Measurements from ENCODE around the gene PGM5. TPM values are rescaled to one million over a fixed set of nuclear protein-coding genes. Genes with fewer than 3 reads are reported as not detected.
"Not testable (repeated sequence)": the region's sequence is repeated elsewhere in the genome, so short reads cannot be mapped to it uniquely, and the experiment has no call there.

PGM5 gene
- total RNA-seq, 1 experiment from 2014 or later, result 75.5 TPM

DNA sequence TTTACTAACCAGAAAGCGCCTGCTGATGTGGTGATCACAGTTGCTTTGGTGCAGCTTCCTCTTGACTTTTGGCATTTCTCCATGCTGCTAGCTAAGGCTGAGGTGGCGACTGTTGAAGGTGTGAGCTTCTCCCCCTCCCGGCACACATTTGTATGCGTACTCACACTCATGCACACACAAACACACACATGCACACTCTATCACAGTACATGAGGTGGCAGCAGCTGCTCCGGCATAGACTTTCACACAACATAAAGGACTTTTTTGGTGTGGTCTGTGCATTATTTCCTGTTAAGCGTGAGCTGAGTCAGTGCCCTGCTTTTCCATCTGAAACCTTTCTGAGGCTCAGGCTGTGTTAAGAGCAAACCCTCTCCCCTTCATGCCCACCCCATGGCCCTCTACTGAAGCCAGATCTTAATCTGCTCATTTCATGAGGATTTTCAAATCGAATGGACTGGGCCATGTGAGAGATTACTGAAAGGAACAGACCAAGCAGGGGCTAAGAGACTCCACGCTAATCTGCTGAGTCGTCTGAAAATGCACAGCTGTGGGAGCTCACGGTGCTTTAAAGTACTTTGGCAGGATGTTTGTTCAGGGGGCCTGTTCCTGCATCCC is 10.6 kb downstream of the PGM5 start:
- BruUV-seq (replicated peaks); H3K36me3 ChIP-seq (ENCODE audit: low read depth, low read length); H3F3A ChIP-seq (ENCODE audit: low read length, unreplicated experiment); POLR2A ChIA-PET (ENCODE audit: unreplicated experiment); H3K9me2 ChIP-seq (replicated peaks; ENCODE audit: low read length); H3K79me2 ChIP-seq (ENCODE audit: low read length); H3K4me3 ChIP-seq (ENCODE audit: low read length); CTCF ChIA-PET; H3K4me1 ChIP-seq (ENCODE audit: insufficient read depth, low read length); H2AFZ ChIP-seq (ENCODE audit: low read length); H3K9me3 ChIP-seq (ENCODE audit: low read length); H3K27ac ChIP-seq (ENCODE audit: low read length); H3K27me3 ChIP-seq (ENCODE audit: low read length); H4K20me1 ChIP-seq (ENCODE audit: low read length); H3K9ac ChIP-seq (ENCODE audit: low read length); intact Hi-C loops (cut with micrococcal nuclease): not testable (repeated sequence)
- DNase-seq (peak; percentile 5), ATAC-seq (peak; percentile 57)
- 0 out of 2 replicates have a peak overlapping the region, but pooled peaks have one; percentile 28 for H3K4me2 ChIP-seq (ENCODE audit: low read length)

GRCh38 chr9:68375789-68376188 is 19.4 kb downstream of the PGM5 start:
- CTCF ChIA-PET, result not testable (repeated sequence)

DNA sequence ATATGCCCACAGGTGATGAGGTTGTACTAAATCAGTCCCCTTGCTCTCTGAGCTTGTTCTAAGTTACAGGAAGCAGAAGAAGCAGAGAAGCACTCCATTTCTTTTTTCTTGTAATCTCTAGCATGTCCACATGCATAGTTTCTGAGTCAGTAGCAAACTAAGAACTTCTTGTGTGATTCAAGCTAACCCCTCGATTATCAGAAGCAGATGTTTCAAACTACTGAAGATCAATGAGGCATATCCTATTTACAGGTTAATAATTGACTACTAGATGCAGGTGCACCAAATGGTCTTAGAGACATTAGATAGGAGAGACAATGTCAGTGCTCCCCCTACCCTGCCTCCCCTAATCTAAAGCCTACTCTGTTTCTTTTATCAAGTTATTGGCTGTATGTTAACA is 21.3 kb downstream of the PGM5 start:
- H3K9ac ChIP-seq (ENCODE audit: low read length); H3K27ac ChIP-seq (ENCODE audit: low read length); H3K4me1 ChIP-seq (ENCODE audit: insufficient read depth, low read length); H3K9me3 ChIP-seq (ENCODE audit: low read length); H3K36me3 ChIP-seq (ENCODE audit: low read depth, low read length); BruUV-seq (replicated peaks); H3K27me3 ChIP-seq (ENCODE audit: low read length); intact Hi-C loops (cut with micrococcal nuclease); POLR2A ChIA-PET (ENCODE audit: unreplicated experiment); H3K4me2 ChIP-seq (ENCODE audit: low read length); H2AFZ ChIP-seq (ENCODE audit: low read length); H3K79me2 ChIP-seq (ENCODE audit: low read length); H3F3A ChIP-seq (ENCODE audit: low read length, unreplicated experiment); H3K9me2 ChIP-seq (replicated peaks; ENCODE audit: low read length); H4K20me1 ChIP-seq (ENCODE audit: low read length); H3K4me3 ChIP-seq (ENCODE audit: low read length); CTCF ChIA-PET: not testable (repeated sequence)
- peak; percentile 49; the same call in 1 of the 2 replicates for ATAC-seq
- DNase-seq, result peak; percentile 25

More at GRCh38 chr9:68375789-68376188, 19.4 kb downstream of the PGM5 start:
- H4K20me1 ChIP-seq (ENCODE audit: low read length); intact Hi-C loops (cut with micrococcal nuclease); H3K9me3 ChIP-seq (ENCODE audit: low read length); H3K9ac ChIP-seq (ENCODE audit: low read length); H3K27ac ChIP-seq (ENCODE audit: low read length); BruUV-seq (replicated peaks); H3F3A ChIP-seq (ENCODE audit: low read length, unreplicated experiment); ATAC-seq; H3K4me3 ChIP-seq (ENCODE audit: low read length); H3K79me2 ChIP-seq (ENCODE audit: low read length); H3K4me1 ChIP-seq (ENCODE audit: insufficient read depth, low read length); H3K27me3 ChIP-seq (ENCODE audit: low read length); DNase-seq; H2AFZ ChIP-seq (ENCODE audit: low read length); POLR2A ChIA-PET (ENCODE audit: unreplicated experiment); H3K9me2 ChIP-seq (replicated peaks; ENCODE audit: low read length); H3K4me2 ChIP-seq (ENCODE audit: low read length); H3K36me3 ChIP-seq (ENCODE audit: low read depth, low read length): not testable (repeated sequence)

- H3K79me2 ChIP-seq (ENCODE audit: low read length); ATAC-seq; H3F3A ChIP-seq (ENCODE audit: low read length, unreplicated experiment); H4K20me1 ChIP-seq (ENCODE audit: low read length); BruUV-seq (replicated peaks); H3K27me3 ChIP-seq (ENCODE audit: low read length); H3K9ac ChIP-seq (ENCODE audit: low read length); H3K27ac ChIP-seq (ENCODE audit: low read length); H2AFZ ChIP-seq (ENCODE audit: low read length); H3K9me3 ChIP-seq (ENCODE audit: low read length); H3K9me2 ChIP-seq (replicated peaks; ENCODE audit: low read length); CTCF ChIA-PET; H3K4me2 ChIP-seq (ENCODE audit: low read length); H3K4me1 ChIP-seq (ENCODE audit: insufficient read depth, low read length); POLR2A ChIA-PET (ENCODE audit: unreplicated experiment); H3K4me3 ChIP-seq (ENCODE audit: low read length); intact Hi-C loops (cut with micrococcal nuclease): not testable (repeated sequence)
- DNase-seq, result peak; percentile 2
- H3K36me3 ChIP-seq (ENCODE audit: low read depth, low read length), result peaks cover 11% of the 10 kb centered on the region
These were observed 27.5 kb downstream of the PGM5 start for GRCh38 chr9:68383894-68384293.

GRCh38 chr9:68389558-68389957 is 33.1 kb downstream of the PGM5 start:
- H3K27me3 ChIP-seq (ENCODE audit: low read length); H4K20me1 ChIP-seq (ENCODE audit: low read length); H3K9ac ChIP-seq (ENCODE audit: low read length); POLR2A ChIA-PET (ENCODE audit: unreplicated experiment); H3K9me3 ChIP-seq (ENCODE audit: low read length); H3K4me1 ChIP-seq (ENCODE audit: insufficient read depth, low read length); H3F3A ChIP-seq (ENCODE audit: low read length, unreplicated experiment); H3K9me2 ChIP-seq (replicated peaks; ENCODE audit: low read length); H2AFZ ChIP-seq (ENCODE audit: low read length); H3K79me2 ChIP-seq (ENCODE audit: low read length); intact Hi-C loops (cut with micrococcal nuclease); CTCF ChIA-PET; BruUV-seq (replicated peaks): not testable (repeated sequence)
- Histone ChIP-seq H3K27ac (ENCODE audit: low read length) (peak overlapping the region; percentile 58), H3K36me3 (ENCODE audit: low read depth, low read length) (peaks cover 16% of the 10 kb centered on the region), H3K4me2 (ENCODE audit: low read length) (peak overlapping the region; percentile 68), H3K4me3 (ENCODE audit: low read length) (peak overlapping the region; percentile 37; the same call in 1 of the 2 replicates)
- DNase-seq (peak; percentile 68), ATAC-seq (peak; percentile 54)

- H4K20me1 ChIP-seq (ENCODE audit: low read length); H3K27me3 ChIP-seq (ENCODE audit: low read length); H3K79me2 ChIP-seq (ENCODE audit: low read length); H3K9ac ChIP-seq (ENCODE audit: low read length); H3K4me3 ChIP-seq (ENCODE audit: low read length); H3K9me2 ChIP-seq (replicated peaks; ENCODE audit: low read length); H3K9me3 ChIP-seq (ENCODE audit: low read length); POLR2A ChIA-PET (ENCODE audit: unreplicated experiment); H3K4me2 ChIP-seq (ENCODE audit: low read length); intact Hi-C loops (cut with micrococcal nuclease); H3F3A ChIP-seq (ENCODE audit: low read length, unreplicated experiment); BruUV-seq (replicated peaks); H2AFZ ChIP-seq (ENCODE audit: low read length); CTCF ChIA-PET; H3K4me1 ChIP-seq (ENCODE audit: insufficient read depth, low read length): not testable (repeated sequence)
- ATAC-seq, result peak; percentile 97
- Histone ChIP-seq H3K36me3 (ENCODE audit: low read depth, low read length) (peaks cover 15% of the 10 kb centered on the region), H3K27ac (ENCODE audit: low read length) (peak overlapping the region; percentile 23; the same call in 1 of the 2 replicates)
- DNase-seq, result peak; percentile 15
These were observed 34.3 kb downstream of the PGM5 start for GRCh38 chr9:68390737-68391136.

- H3F3A ChIP-seq (ENCODE audit: low read length, unreplicated experiment); POLR2A ChIA-PET (ENCODE audit: unreplicated experiment): not testable (repeated sequence)
These were observed 40.1 kb downstream of the PGM5 start for GRCh38 chr9:68396411-68397094.

More at GRCh38 chr9:68396411-68397094, 40.1 kb downstream of the PGM5 start:
- H3K4me1 ChIP-seq (ENCODE audit: insufficient read depth, low read length); DNase-seq; intact Hi-C loops (cut with micrococcal nuclease); H3K4me3 ChIP-seq (ENCODE audit: low read length); H3K27ac ChIP-seq (ENCODE audit: low read length); H3K4me2 ChIP-seq (ENCODE audit: low read length); H3K27me3 ChIP-seq (ENCODE audit: low read length); ATAC-seq; H2AFZ ChIP-seq (ENCODE audit: low read length); H3K9ac ChIP-seq (ENCODE audit: low read length); CTCF ChIA-PET; BruUV-seq (replicated peaks); H3K36me3 ChIP-seq (ENCODE audit: low read depth, low read length); H4K20me1 ChIP-seq (ENCODE audit: low read length); H3K9me3 ChIP-seq (ENCODE audit: low read length); H3K9me2 ChIP-seq (replicated peaks; ENCODE audit: low read length); H3K79me2 ChIP-seq (ENCODE audit: low read length): not testable (repeated sequence)

All from PC-3 (cell line).